Myocyte (in vitro differentiated cells): ENCODE data around the gene CPA3. TPM values are rescaled to one million over a fixed set of nuclear protein-coding genes. Genes with fewer than 3 reads are reported as not detected.

Source experiments
- DNase-seq: peaks from one replicate; pipeline ENCODE4 v3.0.0-alpha.2; 2012; ENCODE audit warnings: low read depth
- polyA plus RNA-seq: library from polyadenylated mRNA; unstranded; fragments of >200 nt; gene quantifications from one replicate; pipeline ENCODE4 v1.2.1, GENCODE V29; 2012; ENCODE audit warnings: missing spikeins
- total RNA-seq: library from RNA; depleted of rRNA; stranded (reverse); fragments of >200 nt; gene quantifications from 2 replicates; pipeline ENCODE4 v1.2.3, GENCODE V29; 2014

CPA3 gene
- 1.3 and 1.6 TPM in 2 replicates for total RNA-seq
- 0.66 TPM for polyA plus RNA-seq

GRCh38 chr3:148865049-148865448, at the start of gene CPA3:
Gene CPA3 (plus strand): TSS chr3:148865296. CDS start chr3:148865308, 12 bp downstream.
- no peak for DNase-seq

GRCh38 chr3:148815316-148816110, 49.6 kb upstream of the CPA3 start:
- peak; percentile 48 for DNase-seq

- DNase-seq, result no peak
These were observed 48.7 kb upstream of the CPA3 start for GRCh38 chr3:148816427-148816826.

- DNase-seq, result no peak
These were observed 48.0 kb upstream of the CPA3 start for GRCh38 chr3:148816981-148817525.

GRCh38 chr3:148820361-148821245, 44.5 kb upstream of the CPA3 start:
- DNase-seq, result no peak

- DNase-seq, result no peak
These were observed 42.1 kb upstream of the CPA3 start for GRCh38 chr3:148823026-148823425.

- DNase-seq, result no peak
These were observed 39.6 kb upstream of the CPA3 start for GRCh38 chr3:148825476-148825875.

- DNase-seq, result no peak
These were observed 37.5 kb upstream of the CPA3 start, which contains the start of gene CPB1 for GRCh38 chr3:148827585-148827984. Gene CPB1 (plus strand): TSS chr3:148827811. CDS start chr3:148827824, 13 bp downstream.

GRCh38 chr3:148828136-148828690, 36.9 kb upstream of the CPA3 start:
- DNase-seq, result peak; percentile 6

- no peak for DNase-seq
These were observed 35.2 kb upstream of the CPA3 start for GRCh38 chr3:148829926-148830325.

- DNase-seq, result no peak
These were observed 31.9 kb upstream of the CPA3 start for GRCh38 chr3:148833223-148833622.

GRCh38 chr3:148839805-148840204, 25.3 kb upstream of the CPA3 start:
- DNase-seq, result no peak

GRCh38 chr3:148840451-148840850, 24.6 kb upstream of the CPA3 start:
- DNase-seq, result peak; percentile 11

- DNase-seq, result no peak
These were observed 19.2 kb upstream of the CPA3 start for GRCh38 chr3:148845756-148846395.

- peak; percentile 14 for DNase-seq
These were observed 17.7 kb upstream of the CPA3 start for GRCh38 chr3:148847351-148847750.

- no peak for DNase-seq
These were observed 16.7 kb upstream of the CPA3 start for GRCh38 chr3:148848410-148848809.

- no peak for DNase-seq
These were observed 12.7 kb upstream of the CPA3 start for GRCh38 chr3:148852271-148852992.

GRCh38 chr3:148853076-148853475, 12.0 kb upstream of the CPA3 start:
- no peak for DNase-seq

GRCh38 chr3:148854061-148854460, 11.0 kb upstream of the CPA3 start:
- no peak for DNase-seq

- DNase-seq, result no peak
These were observed 8.7 kb upstream of the CPA3 start for GRCh38 chr3:148856384-148856783.
